Astrocyte of the cerebellum (primary cell): Measurements from ENCODE around the gene OR10G3.
"Not testable (repeated sequence)": the region's sequence is repeated elsewhere in the genome, so short reads cannot be mapped to it uniquely, and the experiment has no call there.

Experiments used
- DNase-seq: peaks from one replicate; pipeline ENCODE4 v3.0.0-alpha.2; 2011; ENCODE audit warnings: low read depth
- H3K4me3 ChIP-seq: 2 replicates; pipeline ENCODE4 v1.5.1; 2011; ENCODE audit warnings: mild to moderate bottlenecking, low read depth, low read length, moderate library complexity
- CTCF ChIP-seq: IDR thresholded peaks from 2 replicates; pipeline ENCODE4 v1.5.1; 2012; ENCODE audit warnings: low read length, low read depth, moderate library complexity, mild to moderate bottlenecking; ENCODE audit errors: missing control alignments
- in situ Hi-C: cut with HindIII; loops from 2 replicates; pipeline ENCODE4 v1.10.0; 2017; ENCODE audit warnings: low sequenced_read_pairs

The OR10G3 gene

GRCh38 chr14:21579976-21580375, at the start of gene OR10G3:
Gene OR10G3 (minus strand): TSS chr14:21580076. CDS start chr14:21570744, 9,332 bp downstream.
- TF ChIP-seq CTCF: no peak
- in situ Hi-C loops: no loop called here
- no peak for DNase-seq

GRCh38 chr14:21626491-21627230, 46.8 kb upstream of the OR10G3 start:
- H3K4me3 ChIP-seq: no peak overlapping the region
- DNase-seq: peak; percentile 20
- in situ Hi-C loops: no loop called here
- no peak for TF ChIP-seq CTCF

More at GRCh38 chr14:21579976-21580375, at the start of gene OR10G3:
- no peak within 1 kb of the TSS for H3K4me3 ChIP-seq

- no peak for TF ChIP-seq CTCF
- DNase-seq: no peak
- no peak overlapping the region for H3K4me3 ChIP-seq
- in situ Hi-C loops: no loop called here
Measured at GRCh38 chr14:21617614-21618013, 37.7 kb upstream of the OR10G3 start.

- no peak overlapping the region for H3K4me3 ChIP-seq
- in situ Hi-C loops: no loop called here
- no peak for DNase-seq
- no peak for TF ChIP-seq CTCF
Measured at GRCh38 chr14:21614240-21614639, 34.4 kb upstream of the OR10G3 start.

GRCh38 chr14:21612324-21612723, 32.4 kb upstream of the OR10G3 start:
- TF ChIP-seq CTCF: no peak
- no peak overlapping the region for H3K4me3 ChIP-seq
- no peak for DNase-seq
- in situ Hi-C loops: no loop called here

GRCh38 chr14:21602181-21602580, 22.3 kb upstream of the OR10G3 start:
- DNase-seq, in situ Hi-C loops, H3K4me3 ChIP-seq: not testable (repeated sequence)

GRCh38 chr14:21589317-21589716, 9.4 kb upstream of the OR10G3 start:
- in situ Hi-C loops: no loop called here
- TF ChIP-seq CTCF: no peak
- no peak overlapping the region for H3K4me3 ChIP-seq
- DNase-seq: no peak
